Glutamatergic neuron (in vitro differentiated cells): ENCODE results near the gene PLVAP. TPM values are rescaled to one million over a fixed set of nuclear protein-coding genes. Genes with fewer than 3 reads are reported as not detected.
A peak's percentile ranks its signal among the peaks of the same experiment; 100 is the strongest.

Source experiments
- DNase-seq: peaks from one replicate; pipeline ENCODE4 v3.0.0; 2022
- H3K27ac Mint-ChIP-seq: one replicate; pipeline ENCODE4 v1.8.0; 2020; ENCODE audit warnings: mild to moderate bottlenecking, mixed read lengths, inconsistent platforms; ENCODE audit not compliant: unreplicated experiment
- H3K27me3 Mint-ChIP-seq: one replicate; pipeline ENCODE4 v1.8.0; 2020; ENCODE audit warnings: mild to moderate bottlenecking, moderate library complexity, mixed read lengths, inconsistent platforms; ENCODE audit not compliant: unreplicated experiment
- H3K36me3 Mint-ChIP-seq: one replicate; pipeline ENCODE4 v1.8.0; 2020; ENCODE audit warnings: mild to moderate bottlenecking, mixed read lengths, inconsistent platforms; ENCODE audit not compliant: unreplicated experiment
- H3K4me1 Mint-ChIP-seq: one replicate; pipeline ENCODE4 v1.8.0; 2020; ENCODE audit warnings: mild to moderate bottlenecking, low read depth, mixed read lengths, inconsistent platforms; ENCODE audit not compliant: unreplicated experiment
- H3K4me3 Mint-ChIP-seq: one replicate; pipeline ENCODE4 v1.8.0; 2020; ENCODE audit warnings: mild to moderate bottlenecking, mixed read lengths, inconsistent platforms; ENCODE audit not compliant: unreplicated experiment
- H3K9me3 Mint-ChIP-seq: one replicate; pipeline ENCODE4 v1.8.0; 2020; ENCODE audit warnings: mild to moderate bottlenecking, moderate library complexity, mixed read lengths, inconsistent platforms; ENCODE audit not compliant: unreplicated experiment
- total RNA-seq: library from RNA; stranded (reverse); fragmentation: NEBNext Ultra II Directional; extraction: Animal tissue kit (Norgen Biotek cat#: 25700); gene quantifications from one replicate; pipeline ENCODE4 v1.2.1, GENCODE V29; 2021; ENCODE audit not compliant: unreplicated experiment
- TF ChIP-seq, protein P1 (sequence below): fragments of 200-600 bp; sonication (generic); IDR thresholded peaks from one replicate; pipeline ENCODE4 v1.5.0; 2021; ENCODE audit not compliant: partially characterized antibody, unreplicated experiment

PLVAP gene
- total RNA-seq, 1 donor from 2014 or later, result not detected

DNA sequence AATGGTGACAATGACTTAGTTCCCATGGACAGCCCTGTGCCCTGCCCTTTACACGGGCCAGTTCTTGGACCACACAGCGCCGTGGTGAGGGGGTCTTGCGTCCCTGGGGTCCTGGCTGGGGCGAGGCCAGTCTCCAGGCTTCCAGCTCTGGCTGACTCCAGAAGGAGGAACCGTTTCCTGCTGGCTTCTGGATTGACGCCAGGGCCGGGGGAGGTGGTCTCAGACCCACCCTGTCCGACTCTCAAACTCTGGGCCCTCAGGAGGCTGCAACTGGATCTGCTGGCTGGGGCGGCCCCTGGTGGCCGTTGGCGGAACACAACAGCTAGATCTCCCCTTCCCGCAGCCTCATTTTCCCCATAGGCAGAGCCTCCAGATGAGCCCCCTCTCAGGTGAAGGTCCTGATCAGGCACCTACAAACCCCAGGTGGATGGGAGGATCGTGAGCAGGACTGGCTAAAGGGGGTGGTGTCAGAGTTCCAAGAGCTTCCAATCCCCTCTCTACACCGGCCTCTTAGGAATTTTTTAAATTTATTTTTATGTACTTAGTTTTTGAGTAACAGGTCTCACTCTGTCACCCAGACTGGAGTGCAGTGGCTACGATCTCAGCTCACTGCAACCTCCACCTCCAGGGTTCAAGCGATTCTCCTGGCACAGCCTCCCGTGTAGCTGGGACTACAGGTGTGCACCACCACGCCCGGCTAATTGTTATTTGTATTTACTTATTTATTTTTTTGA, 8.9 kb upstream of the PLVAP start:
- no peaks in the 10 kb centered on the region for H3K36me3 Mint-ChIP-seq
- H3K4me3 Mint-ChIP-seq, result no peak overlapping the region
- H3K27me3 Mint-ChIP-seq, result peaks cover 5% of the 10 kb centered on the region
- no peaks in the 10 kb centered on the region for H3K4me1 Mint-ChIP-seq
- H3K9me3 Mint-ChIP-seq, result no peaks in the 10 kb centered on the region
- no peak overlapping the region for H3K27ac Mint-ChIP-seq
- peak; percentile 73 for DNase-seq
- TF ChIP-seq, protein P1, sequence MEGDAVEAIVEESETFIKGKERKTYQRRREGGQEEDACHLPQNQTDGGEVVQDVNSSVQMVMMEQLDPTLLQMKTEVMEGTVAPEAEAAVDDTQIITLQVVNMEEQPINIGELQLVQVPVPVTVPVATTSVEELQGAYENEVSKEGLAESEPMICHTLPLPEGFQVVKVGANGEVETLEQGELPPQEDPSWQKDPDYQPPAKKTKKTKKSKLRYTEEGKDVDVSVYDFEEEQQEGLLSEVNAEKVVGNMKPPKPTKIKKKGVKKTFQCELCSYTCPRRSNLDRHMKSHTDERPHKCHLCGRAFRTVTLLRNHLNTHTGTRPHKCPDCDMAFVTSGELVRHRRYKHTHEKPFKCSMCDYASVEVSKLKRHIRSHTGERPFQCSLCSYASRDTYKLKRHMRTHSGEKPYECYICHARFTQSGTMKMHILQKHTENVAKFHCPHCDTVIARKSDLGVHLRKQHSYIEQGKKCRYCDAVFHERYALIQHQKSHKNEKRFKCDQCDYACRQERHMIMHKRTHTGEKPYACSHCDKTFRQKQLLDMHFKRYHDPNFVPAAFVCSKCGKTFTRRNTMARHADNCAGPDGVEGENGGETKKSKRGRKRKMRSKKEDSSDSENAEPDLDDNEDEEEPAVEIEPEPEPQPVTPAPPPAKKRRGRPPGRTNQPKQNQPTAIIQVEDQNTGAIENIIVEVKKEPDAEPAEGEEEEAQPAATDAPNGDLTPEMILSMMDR, result peak; percentile 90

DNA sequence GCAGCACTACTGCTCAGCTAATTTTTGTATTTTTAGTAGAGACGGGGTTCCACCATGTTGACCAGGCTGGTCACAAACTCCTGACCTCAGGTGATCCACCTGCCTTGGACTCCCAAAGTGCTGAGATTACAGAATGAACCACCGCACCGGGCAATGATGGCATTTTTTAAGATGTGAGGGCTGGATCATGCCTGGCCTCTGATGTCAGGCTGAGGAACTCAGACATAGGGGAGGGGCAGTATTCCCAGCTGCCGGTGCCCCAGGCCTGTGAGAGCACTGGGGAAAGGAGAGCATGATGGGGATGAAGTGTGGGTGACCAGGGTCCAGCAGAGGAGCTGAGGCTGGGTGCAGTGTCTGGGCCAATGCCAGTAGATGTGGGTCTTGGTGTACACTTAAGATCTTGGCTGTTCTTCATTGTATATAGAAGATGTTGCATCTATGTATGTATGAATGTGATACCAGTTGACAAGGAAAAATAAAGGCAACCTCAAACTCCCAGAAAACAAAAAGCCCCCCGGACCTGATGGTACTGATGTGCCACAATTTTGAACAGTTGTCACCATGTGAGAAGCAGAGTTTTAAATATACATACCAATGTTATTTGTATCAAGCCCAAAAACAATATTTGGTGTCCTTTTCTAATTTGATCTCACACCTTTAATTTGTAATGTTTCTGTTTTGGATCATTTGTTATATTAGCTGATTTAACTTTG, 3.4 kb upstream of the PLVAP start:
- no peak overlapping the region for H3K4me3 Mint-ChIP-seq
- TF ChIP-seq, protein P1, result no peak
- DNase-seq, result no peak
- no peaks in the 10 kb centered on the region for H3K36me3 Mint-ChIP-seq
- peaks cover 6% of the 10 kb centered on the region for H3K27me3 Mint-ChIP-seq
- H3K4me1 Mint-ChIP-seq, result no peaks in the 10 kb centered on the region
- H3K27ac Mint-ChIP-seq, result no peak overlapping the region
- H3K9me3 Mint-ChIP-seq, result no peaks in the 10 kb centered on the region

- H3K36me3 Mint-ChIP-seq, result no peaks in the 10 kb centered on the region
These were observed 2.1 kb upstream of the PLVAP start for GRCh38 chr19:17379221-17379631.

DNA sequence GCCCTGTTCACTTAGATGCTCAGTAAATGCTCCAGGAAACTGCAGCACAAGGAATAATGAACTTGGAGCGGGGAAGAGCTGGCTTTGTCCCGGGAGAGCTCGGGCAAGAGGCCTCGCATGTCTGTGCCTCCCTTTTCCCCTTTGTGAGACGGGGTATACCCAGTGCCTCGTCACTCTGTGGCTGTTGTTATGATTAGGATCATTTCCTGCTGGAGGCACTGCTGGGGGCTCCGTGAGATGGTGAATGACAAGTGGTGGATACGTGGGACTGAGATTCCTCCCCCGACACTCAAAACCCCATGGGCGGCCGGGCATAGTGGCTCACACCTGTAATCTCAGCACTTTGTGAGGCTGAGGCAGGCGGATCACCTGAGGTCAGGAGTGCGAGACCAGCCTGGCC, 1.1 kb upstream of the PLVAP start:
- H3K9me3 Mint-ChIP-seq, result no peaks in the 10 kb centered on the region
- no peak overlapping the region for H3K27ac Mint-ChIP-seq
- no peak for DNase-seq
- TF ChIP-seq, protein P1, result no peak
- H3K4me1 Mint-ChIP-seq, result no peaks in the 10 kb centered on the region
- no peak overlapping the region for H3K4me3 Mint-ChIP-seq
- no peaks in the 10 kb centered on the region for H3K36me3 Mint-ChIP-seq
- peaks cover 4% of the 10 kb centered on the region for H3K27me3 Mint-ChIP-seq

More at GRCh38 chr19:17379221-17379631, 2.1 kb upstream of the PLVAP start:
- Mint-ChIP-seq H3K27ac (no peak overlapping the region), H3K4me3 (no peak overlapping the region), H3K27me3 (peaks cover 6% of the 10 kb centered on the region), H3K4me1 (no peaks in the 10 kb centered on the region), H3K9me3 (no peaks in the 10 kb centered on the region)
- DNase-seq, result no peak
- TF ChIP-seq, protein P1, result no peak
